Activated CD4-positive, alpha-beta T cell treated with anti-CD3 and anti-CD28 coated beads for 36 hours (primary cell): ENCODE data around the gene LRP1-AS. TPM values are rescaled to one million over a fixed set of nuclear protein-coding genes. Genes with fewer than 3 reads are reported as not detected.

Experiments
- ATAC-seq: fragments of 200-7000 bp; cut with Tn5 transposase; one replicate; pipeline ENCODE4 v1.10.0; 2021; ENCODE audit warnings: mild to moderate bottlenecking, moderate library complexity
- CTCF ChIA-PET: fragments of 350-600 bp; sonication (Branson Sonifier 250); formaldehyde crosslinking; loops from one replicate; lab custom pipeline; 2021; ENCODE audit warnings: antibody characterized with exemption; lab: Charles Lee
- POLR2A ChIA-PET: fragments of 350-600 bp; sonication (Branson Sonifier 250); formaldehyde crosslinking; loops from one replicate; lab custom pipeline; 2021; ENCODE audit warnings: antibody characterized with exemption, inconsistent platforms; lab: Charles Lee
- DNase-seq: peaks from one replicate; pipeline ENCODE4 v3.0.0-alpha.2; 2020
- H3K27ac Mint-ChIP-seq: one replicate; pipeline ENCODE4 v1.8.0; 2021; ENCODE audit warnings: mixed read lengths
- H3K27me3 Mint-ChIP-seq: one replicate; pipeline ENCODE4 v1.8.0; 2021; ENCODE audit warnings: mixed read lengths
- H3K36me3 Mint-ChIP-seq: one replicate; pipeline ENCODE4 v1.8.0; 2021; ENCODE audit warnings: low read depth, mixed read lengths
- H3K4me1 Mint-ChIP-seq: one replicate; pipeline ENCODE4 v1.8.0; 2021; ENCODE audit warnings: mixed read lengths
- H3K4me3 Mint-ChIP-seq: one replicate; pipeline ENCODE4 v1.8.0; 2021; ENCODE audit warnings: mild to moderate bottlenecking, moderate library complexity, mixed read lengths
- H3K9me3 Mint-ChIP-seq: one replicate; pipeline ENCODE4 v1.8.0; 2021; ENCODE audit warnings: low read depth, mixed read lengths
- intact Hi-C, 2 experiments: fragments of 100-400 bp; cut with DNase I in 1 of 2; cut with micrococcal nuclease in 1 of 2; formaldehyde crosslinking; loops; one replicate each; pipeline versions ENCODE4 v1.14.2 to v1.15.1; 2022 to 2024; cut with DNase I, micrococcal nuclease
- total RNA-seq, 2 experiments: library from RNA; stranded (reverse); gene quantifications; one replicate each; pipeline ENCODE4 v1.2.3, GENCODE V29; 2021

The LRP1-AS gene
- not detected for total RNA-seq

DNA sequence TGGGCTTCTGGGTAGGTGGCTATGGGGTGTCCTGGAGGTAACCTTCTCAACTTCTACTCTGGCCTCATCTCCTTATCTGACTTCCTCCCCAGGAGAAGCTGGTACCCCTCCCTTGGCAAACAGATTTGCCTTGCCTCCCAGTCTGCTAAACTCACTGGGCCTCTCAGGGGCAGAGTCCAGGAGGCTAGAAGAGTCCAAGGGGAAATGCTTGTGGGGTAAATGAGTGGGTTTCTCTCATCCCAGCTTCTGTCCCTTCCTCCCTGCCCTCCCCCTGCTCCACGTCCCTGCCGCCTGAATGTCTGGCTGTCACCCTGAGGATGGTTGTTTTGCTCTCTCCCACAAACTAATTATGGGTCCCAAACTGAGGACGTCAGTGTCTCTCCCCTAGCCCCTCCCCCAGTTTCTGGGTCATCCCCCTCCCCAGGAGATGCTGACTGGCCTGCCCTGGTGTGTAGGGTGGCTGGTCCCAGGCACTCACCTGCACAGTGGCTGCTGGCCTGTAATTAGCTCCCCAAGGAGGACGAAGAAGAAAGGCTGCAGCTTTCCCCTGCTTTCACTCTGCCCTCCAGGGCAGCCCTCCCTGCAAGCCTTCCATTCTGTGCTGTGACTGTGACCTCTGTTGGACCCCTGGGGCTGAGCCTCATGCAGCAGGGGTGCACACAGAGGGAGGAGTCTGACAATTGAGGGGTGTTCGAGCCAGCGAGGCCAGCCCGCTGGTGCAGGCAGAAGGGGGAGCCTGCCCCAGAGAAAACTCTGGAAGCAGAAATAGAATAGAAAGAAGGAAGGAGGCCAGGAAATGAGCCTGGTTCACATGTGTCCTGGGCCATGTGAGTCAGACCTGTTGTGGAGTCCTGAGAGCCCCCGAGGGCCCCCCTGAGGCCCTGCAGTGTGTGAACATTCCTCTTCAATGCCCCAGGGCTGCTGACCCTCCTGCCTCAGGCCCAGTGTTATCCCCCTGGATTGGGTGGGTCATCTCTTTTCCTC is at the start of gene LRP1-AS:
LRP1-AS (minus strand) TSS at position 659 of the 984 bp plus-strand sequence.
- Mint-ChIP-seq H3K36me3 (no peaks in the 10 kb centered on the region), H3K9me3 (no peaks in the 10 kb centered on the region), H3K4me3 (no peak within 1 kb of the TSS), H3K4me1 (no peaks in the 10 kb centered on the region), H3K27ac (no peak within 1 kb of the TSS), H3K27me3 (no peaks in the 10 kb centered on the region)
- ChIA-PET CTCF (interaction anchor here (1.2 to 1.3 kb wide), 2 partner anchors 10 to 36 kb away, joined by 3 to 6 read pairs; no protein-coding TSS in a partner anchor), POLR2A (no interaction called here)
- intact Hi-C loops, result no loop called here
- no peak for ATAC-seq
- no peak for DNase-seq

GRCh38 chr12:57196956-57197355 is 49.5 kb upstream of the LRP1-AS start:
- no peak overlapping the region for H3K4me3 Mint-ChIP-seq
- ChIA-PET POLR2A (no interaction called here), CTCF (interaction anchor here (0.6 to 1.1 kb wide), 3 partner anchors 14 to 470 kb away, joined by 3 to 5 read pairs (median 3); no protein-coding TSS in a partner anchor)
- ATAC-seq, result no peak
- intact Hi-C loops, result no loop called here
- no peak overlapping the region for H3K27ac Mint-ChIP-seq
- no peak for DNase-seq
- H3K27me3 Mint-ChIP-seq, result no peaks in the 10 kb centered on the region
- H3K36me3 Mint-ChIP-seq, result no peaks in the 10 kb centered on the region
- no peaks in the 10 kb centered on the region for H3K4me1 Mint-ChIP-seq
- no peaks in the 10 kb centered on the region for H3K9me3 Mint-ChIP-seq

DNA sequence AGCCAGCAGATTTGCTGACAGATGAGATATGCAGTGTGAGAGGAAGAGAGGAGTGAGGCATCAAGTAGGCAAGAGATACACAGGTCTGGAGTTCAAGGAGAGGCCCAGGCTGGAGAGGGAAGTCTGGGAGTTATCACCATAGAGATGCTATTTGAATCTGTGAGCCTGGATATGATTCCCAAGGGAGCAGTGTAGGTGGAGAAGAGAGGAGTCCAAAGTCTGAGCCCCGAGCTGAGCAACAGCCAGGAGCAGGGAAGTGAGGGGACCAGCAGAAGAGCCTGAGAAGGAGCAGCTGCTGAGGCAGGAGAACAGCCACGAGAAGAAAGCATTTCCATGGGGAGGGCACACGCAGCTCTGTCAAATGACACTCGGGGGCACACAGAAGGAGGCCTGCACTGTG is 49.0 kb upstream of the LRP1-AS start:
- no peak overlapping the region for H3K4me3 Mint-ChIP-seq
- H3K36me3 Mint-ChIP-seq, result no peaks in the 10 kb centered on the region
- intact Hi-C loops, result no loop called here
- DNase-seq, result no peak
- ChIA-PET POLR2A (no interaction called here), CTCF (interaction anchor here (0.6 to 1.1 kb wide), 2 partner anchors 13 to 469 kb away, joined by 3 to 5 read pairs; no protein-coding TSS in a partner anchor)
- ATAC-seq, result no peak
- H3K4me1 Mint-ChIP-seq, result no peaks in the 10 kb centered on the region
- no peaks in the 10 kb centered on the region for H3K9me3 Mint-ChIP-seq
- no peak overlapping the region for H3K27ac Mint-ChIP-seq
- H3K27me3 Mint-ChIP-seq, result no peaks in the 10 kb centered on the region

GRCh38 chr12:57195611-57196371 is 48.4 kb upstream of the LRP1-AS start:
- ChIA-PET CTCF (no interaction called here), POLR2A (no interaction called here)
- intact Hi-C loops, result no loop called here
- no peak for DNase-seq
- Mint-ChIP-seq H3K27ac (no peak overlapping the region), H3K9me3 (no peaks in the 10 kb centered on the region), H3K27me3 (no peaks in the 10 kb centered on the region), H3K4me1 (no peaks in the 10 kb centered on the region), H3K4me3 (no peak overlapping the region), H3K36me3 (no peaks in the 10 kb centered on the region)
- no peak for ATAC-seq

DNA sequence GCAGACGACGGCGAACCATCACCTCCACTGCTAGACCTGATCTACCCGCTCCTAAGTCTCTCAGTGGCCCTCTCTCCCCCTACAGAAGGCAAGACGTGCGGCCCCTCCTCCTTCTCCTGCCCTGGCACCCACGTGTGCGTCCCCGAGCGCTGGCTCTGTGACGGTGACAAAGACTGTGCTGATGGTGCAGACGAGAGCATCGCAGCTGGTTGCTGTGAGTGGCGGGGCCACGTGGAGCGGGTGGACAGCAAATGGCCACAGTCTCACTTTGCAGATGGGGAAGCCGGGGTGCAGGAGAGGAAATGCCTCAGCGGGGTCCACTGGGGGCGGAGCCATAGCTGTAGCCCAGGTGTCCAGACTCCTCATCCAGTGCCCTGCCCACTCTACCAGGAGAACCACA is 47.8 kb upstream of the LRP1-AS start:
- CTCF ChIA-PET, result no interaction called here
- no peaks in the 10 kb centered on the region for H3K4me1 Mint-ChIP-seq

GRCh38 chr12:57194253-57194652 is 46.8 kb upstream of the LRP1-AS start:
- Mint-ChIP-seq H3K27me3 (no peaks in the 10 kb centered on the region), H3K4me3 (no peak overlapping the region), H3K27ac (no peak overlapping the region), H3K9me3 (no peaks in the 10 kb centered on the region), H3K4me1 (no peaks in the 10 kb centered on the region), H3K36me3 (no peaks in the 10 kb centered on the region)
- DNase-seq (no peak), ATAC-seq (no peak)
- CTCF ChIA-PET, result interaction anchor here (1.0 kb wide), 1 partner anchor 11 kb away, joined by 3 read pairs; no protein-coding TSS in a partner anchor
- POLR2A ChIA-PET, result no interaction called here
- intact Hi-C loops, result no loop called here

More for the DNA sequence above, 47.8 kb upstream of the LRP1-AS start:
- POLR2A ChIA-PET, result no interaction called here
- no peak overlapping the region for H3K27ac Mint-ChIP-seq
- no peaks in the 10 kb centered on the region for H3K36me3 Mint-ChIP-seq
- no peaks in the 10 kb centered on the region for H3K27me3 Mint-ChIP-seq
- ATAC-seq, result no peak
- no peak for DNase-seq
- intact Hi-C loops, result no loop called here
- no peaks in the 10 kb centered on the region for H3K9me3 Mint-ChIP-seq
- no peak overlapping the region for H3K4me3 Mint-ChIP-seq

- ATAC-seq, result no peak
Observed at GRCh38 chr12:57193706-57194245, 46.4 kb upstream of the LRP1-AS start.

GRCh38 chr12:57192920-57193319 is 45.5 kb upstream of the LRP1-AS start:
- Mint-ChIP-seq H3K27me3 (no peaks in the 10 kb centered on the region), H3K4me1 (no peaks in the 10 kb centered on the region), H3K9me3 (no peaks in the 10 kb centered on the region), H3K4me3 (no peak overlapping the region), H3K36me3 (no peaks in the 10 kb centered on the region), H3K27ac (no peak overlapping the region)
- intact Hi-C loops, result no loop called here
- DNase-seq (no peak), ATAC-seq (no peak)
- ChIA-PET POLR2A (no interaction called here), CTCF (no interaction called here)

More at GRCh38 chr12:57193706-57194245, 46.4 kb upstream of the LRP1-AS start:
- intact Hi-C loops, result no loop called here
- H3K36me3 Mint-ChIP-seq, result no peaks in the 10 kb centered on the region
- ChIA-PET CTCF (interaction anchor here (0.6 to 1.0 kb wide), 3 partner anchors 10 to 435 kb away, joined by 3 to 5 read pairs (median 3); no protein-coding TSS in a partner anchor), POLR2A (no interaction called here)
- no peak for DNase-seq
- H3K4me1 Mint-ChIP-seq, result no peaks in the 10 kb centered on the region
- H3K27ac Mint-ChIP-seq, result no peak overlapping the region
- no peak overlapping the region for H3K4me3 Mint-ChIP-seq
- H3K9me3 Mint-ChIP-seq, result no peaks in the 10 kb centered on the region
- H3K27me3 Mint-ChIP-seq, result no peaks in the 10 kb centered on the region

DNA sequence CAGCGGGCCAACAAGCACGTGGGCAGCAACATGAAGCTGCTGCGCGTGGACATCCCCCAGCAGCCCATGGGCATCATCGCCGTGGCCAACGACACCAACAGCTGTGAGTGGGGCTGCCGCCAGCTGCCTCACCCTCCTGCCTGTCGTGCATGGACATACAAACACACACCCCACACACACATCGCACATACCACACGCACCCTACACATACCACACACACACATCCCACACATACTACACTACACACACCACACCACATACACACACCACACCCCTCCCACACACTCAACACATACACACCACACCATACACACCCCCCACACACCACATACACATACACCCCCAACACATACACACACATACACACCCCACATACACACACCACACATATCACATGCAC is 44.0 kb upstream of the LRP1-AS start:
- intact Hi-C loops, result no loop called here
- Mint-ChIP-seq H3K36me3 (no peaks in the 10 kb centered on the region), H3K27ac (no peak overlapping the region), H3K4me1 (no peaks in the 10 kb centered on the region), H3K9me3 (no peaks in the 10 kb centered on the region), H3K27me3 (no peaks in the 10 kb centered on the region), H3K4me3 (no peak overlapping the region)
- POLR2A ChIA-PET, result interaction anchor here (1.1 kb wide), 1 partner anchor 18 kb away, joined by 3 read pairs; no protein-coding TSS in a partner anchor
- CTCF ChIA-PET, result interaction anchor here (1.0 kb wide), 2 partner anchors 10 to 70 kb away, joined by 3 read pairs; no protein-coding TSS in a partner anchor
- DNase-seq (no peak), ATAC-seq (peak; percentile 6)

- Mint-ChIP-seq H3K4me3 (no peak overlapping the region), H3K4me1 (no peaks in the 10 kb centered on the region), H3K9me3 (no peaks in the 10 kb centered on the region), H3K27me3 (no peaks in the 10 kb centered on the region), H3K27ac (no peak overlapping the region), H3K36me3 (no peaks in the 10 kb centered on the region)
- intact Hi-C loops, result no loop called here
- ChIA-PET POLR2A (interaction anchor here (1.1 kb wide), 1 partner anchor 17 kb away, joined by 3 read pairs; no protein-coding TSS in a partner anchor), CTCF (interaction anchor here (1.0 kb wide), 2 partner anchors 9 to 69 kb away, joined by 3 read pairs; no protein-coding TSS in a partner anchor)
- DNase-seq (no peak), ATAC-seq (no peak)
Observed at GRCh38 chr12:57190821-57191220, 43.4 kb upstream of the LRP1-AS start.

- POLR2A ChIA-PET, result no interaction called here
- no peak for DNase-seq
- Mint-ChIP-seq H3K4me1 (no peaks in the 10 kb centered on the region), H3K27me3 (no peaks in the 10 kb centered on the region), H3K27ac (no peak overlapping the region), H3K9me3 (no peaks in the 10 kb centered on the region), H3K4me3 (no peak overlapping the region), H3K36me3 (no peaks in the 10 kb centered on the region)
- intact Hi-C loops, result no loop called here
- ATAC-seq, result no peak
- CTCF ChIA-PET, result no interaction called here
Observed at GRCh38 chr12:57190037-57190436, 42.6 kb upstream of the LRP1-AS start.
